Islet of Langerhans (tissue), 1 donor: ENCODE results near the gene CBLB.
A peak's percentile ranks its signal among the peaks of the same experiment; 100 is the strongest.
"Not testable (repeated sequence)": the region's sequence is repeated elsewhere in the genome, so short reads cannot be mapped to it uniquely, and the experiment has no call there.

ENCODE experiments used
- FAIRE-seq: peaks from one replicate; lab custom pipeline; 2011; peaks lifted over from hg19 to GRCh38; lab: Jason Lieb, UNC

The CBLB gene

GRCh38 chr3:105815331-105815730 lies 53.5 kb downstream of the CBLB start:
- FAIRE-seq = not testable (repeated sequence)

- no peak for FAIRE-seq
Measured at GRCh38 chr3:105813710-105814109, 55.1 kb downstream of the CBLB start.

- no peak for FAIRE-seq
Measured at GRCh38 chr3:105812194-105812586, 56.6 kb downstream of the CBLB start.

GRCh38 chr3:105811518-105812193 lies 57.2 kb downstream of the CBLB start:
- FAIRE-seq = no peak

GRCh38 chr3:105809208-105809888 lies 59.5 kb downstream of the CBLB start:
- FAIRE-seq = no peak

GRCh38 chr3:105807701-105808100 lies 61.1 kb downstream of the CBLB start:
- no peak for FAIRE-seq

- FAIRE-seq = no peak
Measured at GRCh38 chr3:105807146-105807545, 61.7 kb downstream of the CBLB start.

- FAIRE-seq = peak; percentile 62
Measured at GRCh38 chr3:105806359-105806758, 62.5 kb downstream of the CBLB start.

- no peak for FAIRE-seq
Measured at GRCh38 chr3:105805404-105805803, 63.4 kb downstream of the CBLB start.

- FAIRE-seq = no peak
Measured at GRCh38 chr3:105802118-105802706, 66.6 kb downstream of the CBLB start.

GRCh38 chr3:105801397-105801796 lies 67.4 kb downstream of the CBLB start:
- FAIRE-seq = peak; percentile 33

GRCh38 chr3:105800320-105800719 lies 68.5 kb downstream of the CBLB start:
- no peak for FAIRE-seq

GRCh38 chr3:105799286-105799685 lies 69.5 kb downstream of the CBLB start:
- no peak for FAIRE-seq

- no peak for FAIRE-seq
Measured at GRCh38 chr3:105798381-105798934, 70.4 kb downstream of the CBLB start.

- no peak for FAIRE-seq
Measured at GRCh38 chr3:105793040-105793439, 75.8 kb downstream of the CBLB start.

GRCh38 chr3:105791919-105792786 lies 76.7 kb downstream of the CBLB start:
- no peak for FAIRE-seq

GRCh38 chr3:105791131-105791530 lies 77.7 kb downstream of the CBLB start:
- FAIRE-seq = no peak

- no peak for FAIRE-seq
Measured at GRCh38 chr3:105790534-105790933, 78.3 kb downstream of the CBLB start.

GRCh38 chr3:105788593-105788992 lies 80.2 kb downstream of the CBLB start:
- no peak for FAIRE-seq

- FAIRE-seq = peak; percentile 13
Measured at GRCh38 chr3:105787453-105787852, 81.4 kb downstream of the CBLB start.

GRCh38 chr3:105786990-105787389 lies 81.8 kb downstream of the CBLB start:
- no peak for FAIRE-seq

GRCh38 chr3:105786241-105786640 lies 82.6 kb downstream of the CBLB start:
- FAIRE-seq = no peak
